Adipose tissue (tissue), 3 donors: ENCODE data around the gene ARHGAP24. TPM values are rescaled to one million over a fixed set of nuclear protein-coding genes. Genes with fewer than 3 reads are reported as not detected.

ENCODE experiments used
- H3K27ac ChIP-seq: one replicate; pipeline ENCODE4 v1.5.1; 2013; ENCODE audit warnings: low read depth, low read length
- WGBS, 3 donors: extraction: QIAGEN DNeasy Blood & Tissue Kit; methylation state at CpG; one replicate each; pipeline ENCODE4 v1.1.7; 2013; 5-methylcytosine and 5-hydroxymethylcytosine counted together
- polyA plus RNA-seq, 3 donors: library from polyadenylated mRNA; stranded (reverse); fragments of 200-250 nt; gene quantifications; one replicate each; pipeline ENCODE4 v1.2.3, GENCODE V29; 2013
- donor health status: healthy with polysubstance abuse.
- donor health status: Bipolar disorder and iron deficiency.
- donor health status: healthy.

ARHGAP24 gene
- 10 to 100 TPM in 1 of 3 donors, 1 to 10 TPM in 2; 7.9 to 10.3 (median 8.5) TPM for polyA plus RNA-seq

- no peak within 1 kb of the TSS for H3K27ac ChIP-seq
- 0 to 3% (median 2%) methylated on average over 40 of the region's 41 CpGs for WGBS, 3 donors
Observed at GRCh38 chr4:85474818-85475630, at the start of gene ARHGAP24. ARHGAP24 (plus strand) TSS chr4:85475150.

GRCh38 chr4:85426366-85426765 lies 48.6 kb upstream of the ARHGAP24 start:
- 55 to 83% (median 80%) methylated on average over 3 of the region's 3 CpGs for WGBS, 3 donors
- no peak overlapping the region for H3K27ac ChIP-seq

- WGBS, 3 donors: 87 to 94% (median 90%) methylated on average over 1 of the region's 1 CpG
- H3K27ac ChIP-seq: no peak overlapping the region
Observed at GRCh38 chr4:85427123-85427522, 47.8 kb upstream of the ARHGAP24 start.

GRCh38 chr4:85430226-85430625 lies 44.7 kb upstream of the ARHGAP24 start:
- no peak overlapping the region for H3K27ac ChIP-seq
- 87 to 97% (median 91%) methylated on average over 3 of the region's 3 CpGs for WGBS, 3 donors

GRCh38 chr4:85430697-85431096 lies 44.3 kb upstream of the ARHGAP24 start:
- no peak overlapping the region for H3K27ac ChIP-seq
- WGBS, 3 donors: 59 to 62% (median 61%) methylated on average over 5 of the region's 5 CpGs

- WGBS, 3 donors: 62 to 91% (median 88%) methylated on average over 3 of the region's 3 CpGs
- H3K27ac ChIP-seq: no peak overlapping the region
Observed at GRCh38 chr4:85431156-85431555, 43.8 kb upstream of the ARHGAP24 start.

GRCh38 chr4:85431881-85432485 lies 43.0 kb upstream of the ARHGAP24 start:
- WGBS, 3 donors: 61 to 97% (median 93%) methylated on average over 1 of the region's 1 CpG
- H3K27ac ChIP-seq: no peak overlapping the region

GRCh38 chr4:85445050-85445639 lies 29.8 kb upstream of the ARHGAP24 start:
- 44 to 61% (median 59%) methylated on average over 1 of the region's 1 CpG for WGBS, 3 donors
- no peak overlapping the region for H3K27ac ChIP-seq

GRCh38 chr4:85446141-85446861 lies 28.6 kb upstream of the ARHGAP24 start:
- H3K27ac ChIP-seq: no peak overlapping the region

GRCh38 chr4:85448906-85449890 lies 25.8 kb upstream of the ARHGAP24 start:
- WGBS, 3 donors: 58 to 77% (median 70%) methylated on average over 6 of the region's 6 CpGs
- no peak overlapping the region for H3K27ac ChIP-seq

More at GRCh38 chr4:85446141-85446861, 28.6 kb upstream of the ARHGAP24 start:
- WGBS, 3 donors: 67 to 82% (median 71%) methylated on average over 2 of the region's 2 CpGs

- WGBS, 3 donors: 27 to 53% (median 43%) methylated on average over 3 of the region's 3 CpGs
- no peak overlapping the region for H3K27ac ChIP-seq
Observed at GRCh38 chr4:85452058-85452731, 22.8 kb upstream of the ARHGAP24 start.

GRCh38 chr4:85455942-85456341 lies 19.0 kb upstream of the ARHGAP24 start:
- no peak overlapping the region for H3K27ac ChIP-seq

GRCh38 chr4:85457752-85458467 lies 17.0 kb upstream of the ARHGAP24 start:
- no peak overlapping the region for H3K27ac ChIP-seq

GRCh38 chr4:85459736-85460135 lies 15.2 kb upstream of the ARHGAP24 start:
- WGBS, 3 donors: 26 to 76% (median 71%) methylated on average over 1 of the region's 1 CpG

More at GRCh38 chr4:85457752-85458467, 17.0 kb upstream of the ARHGAP24 start:
- 63 to 69% (median 63%) methylated on average over 5 of the region's 5 CpGs for WGBS, 3 donors

GRCh38 chr4:85474356-85474755 lies 594 bp upstream of the ARHGAP24 start:
- WGBS, 3 donors: 43 to 64% (median 51%) methylated on average over 4 of the region's 4 CpGs

More at GRCh38 chr4:85459736-85460135, 15.2 kb upstream of the ARHGAP24 start:
- no peak overlapping the region for H3K27ac ChIP-seq

GRCh38 chr4:85475631-85476233 lies 782 bp downstream of the ARHGAP24 start:
- WGBS, 3 donors: 6 to 8% (median 7%) methylated on average over 11 to 14 of the region's 21 CpGs
- H3K27ac ChIP-seq: no peak overlapping the region

More at GRCh38 chr4:85474356-85474755, 594 bp upstream of the ARHGAP24 start:
- no peak overlapping the region for H3K27ac ChIP-seq
